Omental fat pad (tissue), 4 donors: ENCODE results near the gene NCL. TPM values are rescaled to one million over a fixed set of nuclear protein-coding genes. Genes with fewer than 3 reads are reported as not detected.

Source experiments
- ATAC-seq: fragments of 150-250 bp; one replicate; pipeline ENCODE4 v1.9.1; 2016; ENCODE audit warnings: mild to moderate bottlenecking, moderate library complexity; ENCODE audit not compliant: low FRiP score
- DNase-seq: peaks from one replicate; pipeline ENCODE4 v3.0.0-alpha.2; 2019; ENCODE audit warnings: low spot score
- CTCF ChIP-seq, 3 donors: fragments of 450-650 bp; IDR thresholded peaks; one replicate each; pipeline ENCODE4 v1.5.1; 2016 to 2017; ENCODE audit warnings: antibody characterized with exemption in 3 of 3, mild to moderate bottlenecking in 3 of 3, moderate library complexity in 2 of 3
- total RNA-seq, 4 donors: library from RNA; depleted of rRNA; stranded (reverse); fragments of >200 nt; gene quantifications; one replicate each; pipeline ENCODE4 v1.1.0, GENCODE V29; 2016

Gene NCL
- 100 to 1,000 TPM; 174 to 495 (median 225) TPM for total RNA-seq

- ATAC-seq: peak; percentile 28
- no peak for TF ChIP-seq CTCF (IDR thresholded peaks at IDR 0.05)
- DNase-seq: peak; percentile 59
Measured at GRCh38 chr2:231463698-231464575, at the start of gene NCL. NCL (minus strand) TSS chr2:231464484; CDS start chr2:231464353, 131 bp downstream.

GRCh38 chr2:231513746-231514224 is 49.5 kb upstream of the NCL start:
- DNase-seq: no peak
- TF ChIP-seq CTCF (IDR thresholded peaks at IDR 0.05): no peak
- no peak for ATAC-seq

- ATAC-seq (no peak), DNase-seq (no peak)
- TF ChIP-seq CTCF (IDR thresholded peaks at IDR 0.05): no peak
Measured at GRCh38 chr2:231512222-231512621, 47.9 kb upstream of the NCL start.

- no peak for DNase-seq
- no peak for TF ChIP-seq CTCF (IDR thresholded peaks at IDR 0.05)
- no peak for ATAC-seq
Measured at GRCh38 chr2:231503766-231504165, 39.5 kb upstream of the NCL start.

GRCh38 chr2:231502596-231502995 is 38.3 kb upstream of the NCL start:
- DNase-seq (no peak), ATAC-seq (no peak)
- TF ChIP-seq CTCF (IDR thresholded peaks at IDR 0.05): no peak

- DNase-seq (no peak), ATAC-seq (no peak)
- no peak for TF ChIP-seq CTCF (IDR thresholded peaks at IDR 0.05)
Measured at GRCh38 chr2:231497651-231498050, 33.4 kb upstream of the NCL start.

- TF ChIP-seq CTCF (IDR thresholded peaks at IDR 0.05): no peak
- DNase-seq: no peak
- no peak for ATAC-seq
Measured at GRCh38 chr2:231494669-231495068, 30.4 kb upstream of the NCL start.
